HepG2 (cell line): ENCODE results near the gene BIRC7. TPM values are rescaled to one million over a fixed set of nuclear protein-coding genes. Genes with fewer than 3 reads are reported as not detected.
A peak's percentile ranks its signal among the peaks of the same experiment; 100 is the strongest.

ENCODE experiments used
- AKAP8 ChIP-seq: sonication (generic); formaldehyde crosslinking; IDR thresholded peaks from 2 replicates; pipeline ENCODE4 v1.5.1; 2020; ENCODE audit warnings: mild to moderate bottlenecking, missing genetic modification reagents
- ARID4A ChIP-seq: sonication (generic); formaldehyde crosslinking; IDR thresholded peaks from 2 replicates; pipeline ENCODE4 v1.5.0; 2020; ENCODE audit warnings: mild to moderate bottlenecking, missing genetic modification reagents, borderline replicate concordance
- BCL6 ChIP-seq: IDR thresholded peaks from 2 replicates; pipeline ENCODE4 v1.6.1; 2016; ENCODE audit warnings: missing genetic modification reagents, missing compliant biosample characterization
- CHD4 ChIP-seq: fragments of 200-600 bp; sonication (generic); IDR thresholded peaks from 2 replicates; pipeline ENCODE4 v1.7.0; 2017; ENCODE audit warnings: mild to moderate bottlenecking, low read length, borderline replicate concordance
- EZH2 ChIP-seq: conservative IDR thresholded peaks from 2 replicates; pipeline ENCODE4 v1.6.1; 2012; ENCODE audit warnings: mild to moderate bottlenecking, low read depth, low read length, moderate library complexity
- GATAD1 ChIP-seq: IDR thresholded peaks from 2 replicates; pipeline ENCODE4 v1.6.1; 2016; ENCODE audit warnings: missing genetic modification reagents, missing compliant biosample characterization
- HDAC2 ChIP-seq: sonication (generic); formaldehyde crosslinking; IDR thresholded peaks from 2 replicates; pipeline ENCODE4 v1.4.0; 2020; ENCODE audit warnings: missing genetic modification reagents
- KDM5B ChIP-seq: sonication (generic); formaldehyde crosslinking; IDR thresholded peaks from 2 replicates; pipeline ENCODE4 v1.4.0; 2020; ENCODE audit warnings: missing genetic modification reagents, mild to moderate bottlenecking, borderline replicate concordance
- MTA1 ChIP-seq: sonication (generic); formaldehyde crosslinking; IDR thresholded peaks from 2 replicates; pipeline ENCODE4 v1.4.0; 2020; ENCODE audit warnings: missing genetic modification reagents, mild to moderate bottlenecking, borderline replicate concordance
- NR1H2 ChIP-seq: sonication (generic); formaldehyde crosslinking; IDR thresholded peaks from 2 replicates; pipeline ENCODE4 v1.8.1; 2022; ENCODE audit warnings: low read depth, missing genetic modification reagents, borderline replicate concordance
- PHF20 ChIP-seq: sonication (generic); formaldehyde crosslinking; IDR thresholded peaks from 2 replicates; pipeline ENCODE4 v1.5.0; 2020; ENCODE audit warnings: mild to moderate bottlenecking, missing genetic modification reagents
- PPARG ChIP-seq: conservative IDR thresholded peaks from 2 replicates; pipeline ENCODE4 v1.6.1; 2016; ENCODE audit warnings: missing biosample characterization, missing genetic modification reagents
- SATB2 ChIP-seq: sonication (generic); formaldehyde crosslinking; IDR thresholded peaks from 2 replicates; pipeline ENCODE4 v1.5.0; 2020; ENCODE audit warnings: missing genetic modification reagents
- SIX4 ChIP-seq: sonication (generic); formaldehyde crosslinking; IDR thresholded peaks from 2 replicates; pipeline ENCODE4 v1.4.0; 2020; ENCODE audit warnings: missing genetic modification reagents
- TAF1 ChIP-seq: sonication (generic); formaldehyde crosslinking; IDR thresholded peaks from 2 replicates; pipeline ENCODE4 v1.4.0; 2020; ENCODE audit warnings: missing genetic modification reagents
- UBTF ChIP-seq: sonication (generic); formaldehyde crosslinking; IDR thresholded peaks from 2 replicates; pipeline ENCODE4 v1.4.0; 2020; ENCODE audit warnings: mild to moderate bottlenecking, missing genetic modification reagents
- ZBTB7B ChIP-seq: sonication (generic); formaldehyde crosslinking; IDR thresholded peaks from 2 replicates; pipeline ENCODE4 v1.4.0; 2020; ENCODE audit warnings: missing genetic modification reagents
- ZNF343 ChIP-seq: sonication (generic); formaldehyde crosslinking; IDR thresholded peaks from 2 replicates; pipeline ENCODE4 v1.4.0; 2020; ENCODE audit warnings: mild to moderate bottlenecking, missing genetic modification reagents
- ZNF546 ChIP-seq: sonication (generic); formaldehyde crosslinking; conservative IDR thresholded peaks from 2 replicates; pipeline ENCODE4 v1.8.1; 2023; ENCODE audit warnings: mild to moderate bottlenecking, missing genetic modification reagents
- ZNF552 ChIP-seq: sonication (generic); formaldehyde crosslinking; IDR thresholded peaks from 2 replicates; pipeline ENCODE4 v1.9.0; 2022; ENCODE audit warnings: missing genetic modification reagents, mild to moderate bottlenecking, borderline replicate concordance
- ZNF562 ChIP-seq: sonication (generic); formaldehyde crosslinking; IDR thresholded peaks from 2 replicates; pipeline ENCODE4 v1.8.0; 2022; ENCODE audit warnings: missing genetic modification reagents, borderline replicate concordance
- ZSCAN21 ChIP-seq: sonication (generic); formaldehyde crosslinking; IDR thresholded peaks from 2 replicates; pipeline ENCODE4 v1.8.0; 2022; ENCODE audit warnings: mild to moderate bottlenecking, missing genetic modification reagents, moderate library complexity, borderline replicate concordance
- polyA plus RNA-seq, 8 experiments: library from polyadenylated mRNA; depleted of rRNA in 3 of 8; stranded (reverse) in 7 of 8; unstranded in 1 of 8; fragments of >200 nt; fragmentation: Illumina TruSeq in 4 of 8; extraction: Trizol in 4 of 8; gene quantifications; 2 replicates each; pipeline versions ENCODE4 v1.2.1 to v1.2.3, GENCODE V29; 2011 to 2016; ENCODE audit warnings: low read depth in 4 of 8, missing spikeins in 1 of 8, mixed read lengths in 1 of 8; ENCODE audit not compliant: insufficient read depth in 1 of 8
- total RNA-seq, 5 experiments: library from RNA; depleted of rRNA; stranded (reverse); fragments of >200 nt; fragmentation: Illumina TruSeq; extraction: Trizol; gene quantifications; 2 replicates each; pipeline ENCODE4 v1.2.3, GENCODE V29; 2016; ENCODE audit warnings: low read depth in 1 of 5

Gene BIRC7
- total and polyA plus RNA-seq, 2 of the 13 experiments (the other 11 are each of a cell fraction or from before 2014, with no cell fraction given) = 0.27 to 5.1 TPM

DNA sequence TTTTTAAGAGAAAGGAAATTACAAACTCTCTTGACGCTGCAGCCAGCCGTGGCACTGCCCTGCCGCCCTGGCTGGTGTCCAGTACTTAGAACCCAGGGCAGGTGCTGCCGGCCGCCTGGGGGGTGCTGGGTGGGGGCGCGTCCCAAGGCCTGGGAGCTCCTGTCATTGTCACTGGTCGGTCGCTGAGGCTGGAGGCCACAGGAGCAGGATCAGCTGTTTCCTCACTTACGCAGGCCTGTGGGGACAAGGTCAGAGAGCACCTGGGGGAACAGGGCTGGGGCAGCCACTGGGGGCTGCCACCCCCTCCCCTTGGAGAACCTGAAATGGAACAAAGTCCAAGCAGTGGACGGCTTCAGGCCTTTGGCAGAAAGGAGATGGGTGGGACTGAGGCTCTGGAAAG is 5.6 kb downstream of the BIRC7 start (continued):
- TF ChIP-seq PHF20 = no peak
- TF ChIP-seq BCL6 (CRISPR knock-in tag) = 0 out of 2 replicates have a peak, but pooled peaks have one; percentile 16
- TF ChIP-seq ZNF552 (CRISPR knock-in tag) = no peak
- TF ChIP-seq ZNF562 (CRISPR knock-in tag) = no peak
- no peak for TF ChIP-seq SATB2 (CRISPR knock-in tag)
- 0 out of 2 replicates have a peak, but pooled peaks have one; percentile 20 for TF ChIP-seq HDAC2 (CRISPR knock-in tag)
- TF ChIP-seq AKAP8 (CRISPR knock-in tag) = no peak
- TF ChIP-seq ZNF546 (CRISPR knock-in tag) = 0 out of 2 replicates have a peak, but pooled peaks have one; percentile 53
- TF ChIP-seq ZSCAN21 (CRISPR knock-in tag) = no peak
- TF ChIP-seq NR1H2 (CRISPR knock-in tag) = no peak
- TF ChIP-seq ARID4A (CRISPR knock-in tag) = peak; percentile 58; the same call in 1 of the 2 replicates
- TF ChIP-seq ZNF343 (CRISPR knock-in tag) = no peak
- 0 out of 2 replicates have a peak, but pooled peaks have one; percentile 35 for TF ChIP-seq EZH2
- no peak for TF ChIP-seq TAF1 (CRISPR knock-in tag)
- TF ChIP-seq GATAD1 (CRISPR knock-in tag) = no peak
- 0 out of 2 replicates have a peak, but pooled peaks have one; percentile 32 for TF ChIP-seq UBTF
- TF ChIP-seq MTA1 (CRISPR knock-in tag) = peak; percentile 83; the same call in 1 of the 2 replicates
- TF ChIP-seq PPARG (CRISPR knock-in tag) = peak; percentile 51; the same call in 1 of the 2 replicates
- TF ChIP-seq KDM5B (CRISPR knock-in tag) = peak; percentile 54; the same call in 1 of the 2 replicates
- TF ChIP-seq SIX4 = no peak
- no peak for TF ChIP-seq CHD4
- 0 out of 2 replicates have a peak, but pooled peaks have one; percentile 27 for TF ChIP-seq ZBTB7B
